GM19324 (cell line): Measurements from ENCODE around the gene SNAPC4.

ENCODE experiments used
- ATAC-seq: cut with Tn5 transposase; IDR thresholded peaks from one replicate; pipeline ENCODE4 v1.9.1; 2021; ENCODE audit warnings: mild to moderate bottlenecking, moderate library complexity; ENCODE audit not compliant: unreplicated experiment, low FRiP score

Gene SNAPC4

DNA sequence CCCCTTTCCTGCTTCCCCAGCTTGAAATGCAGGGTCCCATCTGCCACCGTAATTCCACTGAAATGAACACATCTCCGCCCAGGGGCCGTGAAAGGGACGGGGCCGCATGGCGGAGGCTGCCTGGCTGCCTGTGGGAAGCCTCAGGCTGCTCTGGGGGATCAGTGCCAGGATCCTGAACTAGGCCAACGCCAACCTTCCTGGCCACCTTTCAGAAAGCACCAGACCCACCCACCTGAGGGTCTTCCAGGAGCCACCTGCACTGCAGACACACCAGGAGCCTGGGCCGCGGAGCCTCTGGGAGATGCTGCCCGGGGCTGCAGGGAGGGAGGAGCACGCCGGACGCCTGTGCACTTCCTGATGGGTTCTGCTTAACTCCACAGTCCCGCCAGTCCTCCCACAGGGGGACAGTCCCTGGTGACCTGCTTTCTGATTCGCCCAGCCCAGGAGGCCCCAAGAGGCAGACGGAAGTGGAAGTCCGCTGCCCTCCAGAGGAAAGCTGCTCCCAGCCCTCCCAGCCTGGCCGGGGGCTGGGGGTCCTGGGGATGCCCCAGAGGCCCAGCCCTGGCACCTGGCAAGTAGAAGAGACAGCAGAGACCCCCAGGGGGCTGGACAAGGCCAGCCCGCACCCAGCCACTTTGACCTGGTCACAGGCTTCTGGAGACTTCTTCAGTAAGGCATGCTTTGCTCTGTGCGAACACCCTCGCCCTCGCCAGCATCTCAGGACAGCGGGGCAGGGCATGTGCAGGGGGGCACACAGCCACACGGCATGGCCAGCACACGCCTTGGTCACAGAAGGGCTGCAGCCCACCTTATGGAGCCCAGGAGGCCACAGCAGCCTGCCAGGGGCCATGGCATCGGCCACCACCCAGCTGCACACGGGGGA lies 26.4 kb downstream of the SNAPC4 start, which contains the start of gene CARD9:
TSS of gene CARD9 (minus strand) at position 370 of the 883 bp plus-strand sequence. CDS start 1,591 bp downstream, outside the sequence.
- ATAC-seq, result no peak

DNA sequence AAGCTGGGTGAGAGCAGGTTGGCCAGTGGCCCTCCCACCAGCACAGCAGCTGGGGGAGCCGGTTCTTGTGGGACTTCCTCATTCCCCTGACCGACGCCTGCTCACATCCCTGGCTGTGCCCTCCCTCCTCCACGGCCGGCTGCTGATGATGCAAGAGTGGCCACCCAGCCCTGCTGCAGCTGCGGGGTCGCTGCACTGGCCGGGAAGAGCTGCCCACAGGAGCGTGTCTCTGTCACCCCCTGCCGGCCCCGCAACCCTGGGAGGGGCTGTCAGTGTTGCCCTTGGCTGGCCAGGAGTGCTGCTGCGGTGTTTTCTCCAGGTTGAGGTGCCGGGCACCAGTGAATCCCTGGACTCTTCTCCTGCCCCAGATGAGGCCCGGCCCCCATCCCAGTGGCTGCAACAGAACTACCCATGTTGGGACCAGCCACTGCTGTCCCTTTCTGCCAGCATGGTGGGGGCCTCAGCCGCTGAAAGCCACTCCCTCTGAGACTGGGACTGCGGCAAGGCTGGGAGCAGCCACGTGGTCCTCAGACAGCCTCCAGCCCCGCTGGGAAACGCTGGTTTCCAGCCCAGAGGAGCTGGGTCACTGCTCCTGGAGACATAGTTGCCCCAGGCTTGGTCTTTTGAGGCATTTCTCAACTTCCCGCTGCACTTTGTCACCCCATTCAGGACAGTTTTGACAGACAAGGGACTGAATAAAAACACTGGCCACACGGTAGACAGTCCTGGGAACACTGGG lies 27.2 kb downstream of the SNAPC4 start:
- ATAC-seq, result no peak

DNA sequence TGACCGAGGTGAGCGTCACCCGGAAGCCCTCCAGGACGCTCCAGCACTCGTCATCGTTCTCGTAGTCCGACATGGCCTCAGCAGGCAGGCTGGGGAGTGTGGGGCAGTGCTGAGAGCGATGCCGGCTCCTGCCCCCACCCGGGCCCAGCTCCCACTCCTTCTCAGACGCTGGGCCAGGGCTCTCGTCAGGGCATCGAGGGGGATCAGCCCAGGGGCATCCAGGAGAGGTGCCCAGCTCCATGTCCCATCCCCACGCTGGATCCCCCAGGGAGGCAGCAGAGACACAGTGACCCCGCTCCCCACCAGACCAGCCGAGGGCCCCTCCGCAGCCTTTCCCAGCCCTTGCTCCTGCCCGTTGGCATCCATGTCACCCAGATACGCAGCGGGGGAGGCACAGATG lies 28.0 kb downstream of the SNAPC4 start:
- ATAC-seq, result no peak

DNA sequence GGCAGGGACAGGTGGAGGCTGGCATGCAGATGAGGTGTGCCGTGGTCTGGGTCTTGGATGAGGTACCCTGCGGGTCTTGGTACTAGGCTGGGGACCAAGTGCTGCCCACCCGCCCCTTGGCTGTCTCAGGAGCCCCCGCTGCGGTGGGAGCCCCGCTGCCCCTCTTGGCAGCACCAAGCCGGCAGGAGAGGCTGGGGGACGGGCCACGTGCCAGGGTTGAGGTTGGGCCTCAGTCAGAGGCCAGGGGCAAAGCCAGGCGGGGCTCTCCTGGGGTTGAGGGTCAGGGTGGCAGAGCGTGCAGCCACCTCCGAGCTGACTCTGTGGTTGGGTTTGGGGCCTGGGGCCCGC lies 28.5 kb downstream of the SNAPC4 start:
- no peak for ATAC-seq

DNA sequence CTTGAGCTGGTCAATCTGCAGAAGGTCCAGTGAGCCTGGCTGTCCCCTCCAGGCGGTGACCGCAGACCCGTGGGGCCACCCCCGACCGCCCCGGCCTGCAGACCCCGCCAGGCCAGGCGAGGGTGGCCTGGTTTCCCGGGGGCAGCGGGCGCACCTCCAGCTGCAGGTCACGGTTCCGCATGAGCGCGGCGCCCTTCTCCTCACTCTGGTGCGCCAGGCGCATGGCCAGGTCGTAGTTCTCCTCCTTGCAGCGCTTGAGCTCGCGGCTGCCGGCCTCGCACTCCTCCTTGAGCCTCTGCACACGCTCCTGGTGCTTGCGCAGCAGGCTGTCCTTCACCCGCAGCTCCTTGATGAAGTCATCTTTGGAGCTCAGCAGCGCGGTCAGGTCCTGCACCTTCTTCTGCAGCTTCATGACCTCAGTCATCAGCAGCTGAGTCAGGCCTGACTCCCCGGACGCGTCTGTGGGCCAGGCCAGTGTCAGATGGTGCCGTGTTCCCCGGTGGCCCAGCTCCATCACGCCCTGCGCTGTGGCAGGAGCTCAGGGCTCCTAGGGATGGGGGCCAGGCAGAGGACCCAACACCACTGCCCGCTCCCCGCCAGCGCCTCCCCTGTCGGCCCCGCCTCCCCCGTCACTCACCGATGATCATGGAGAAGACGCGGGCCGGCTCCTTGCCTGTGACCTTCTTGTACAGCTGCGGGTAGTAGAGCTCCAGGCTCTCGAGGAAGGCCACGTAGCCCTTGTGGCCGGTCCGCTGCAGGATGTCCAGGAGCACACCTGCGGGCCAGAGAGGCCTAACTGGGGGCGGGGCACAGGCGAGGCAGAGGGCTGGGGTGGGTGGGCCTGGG lies 29.1 kb downstream of the SNAPC4 start:
- ATAC-seq, result no peak

DNA sequence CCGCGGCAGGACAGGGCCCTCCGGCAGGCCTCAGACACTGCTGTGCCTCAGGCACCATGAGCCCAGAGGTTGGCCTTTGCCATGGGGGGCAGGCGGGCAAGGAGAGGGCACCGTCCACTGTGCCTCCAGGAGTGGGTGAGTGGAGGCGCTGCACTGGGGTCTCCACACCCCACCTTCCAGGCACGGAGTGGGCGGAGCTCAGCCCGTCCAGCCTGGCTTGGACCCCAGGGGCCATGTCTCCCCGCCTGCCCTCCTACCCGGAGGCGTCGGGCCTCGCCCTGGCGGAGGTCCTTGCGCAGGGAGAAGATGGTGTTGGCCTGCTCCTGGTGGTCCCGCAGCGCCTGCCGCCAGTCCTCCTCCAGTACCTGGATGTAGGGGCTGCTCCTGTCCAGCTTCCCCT lies 29.9 kb downstream of the SNAPC4 start:
- no peak for ATAC-seq

DNA sequence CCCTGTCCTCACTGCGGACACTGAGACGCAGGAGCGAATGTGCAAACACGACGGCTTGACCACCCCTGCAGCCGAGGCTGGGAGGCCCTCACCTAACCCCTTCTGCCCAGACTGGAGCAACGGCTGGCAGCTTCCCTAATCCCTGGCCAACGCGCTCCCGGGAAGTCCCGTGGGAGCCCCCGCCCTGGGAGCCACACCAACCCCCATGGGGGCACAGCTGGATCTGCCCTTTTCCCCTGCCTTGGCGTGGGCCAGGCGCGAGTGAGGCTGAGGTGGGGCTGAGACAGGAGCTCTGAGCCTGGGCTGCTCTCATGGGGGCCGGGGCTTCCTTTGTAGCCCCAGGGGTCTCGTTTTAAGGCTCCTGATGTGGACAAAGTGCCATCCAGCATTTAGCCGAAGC lies 31.8 kb downstream of the SNAPC4 start:
- ATAC-seq, result no peak

DNA sequence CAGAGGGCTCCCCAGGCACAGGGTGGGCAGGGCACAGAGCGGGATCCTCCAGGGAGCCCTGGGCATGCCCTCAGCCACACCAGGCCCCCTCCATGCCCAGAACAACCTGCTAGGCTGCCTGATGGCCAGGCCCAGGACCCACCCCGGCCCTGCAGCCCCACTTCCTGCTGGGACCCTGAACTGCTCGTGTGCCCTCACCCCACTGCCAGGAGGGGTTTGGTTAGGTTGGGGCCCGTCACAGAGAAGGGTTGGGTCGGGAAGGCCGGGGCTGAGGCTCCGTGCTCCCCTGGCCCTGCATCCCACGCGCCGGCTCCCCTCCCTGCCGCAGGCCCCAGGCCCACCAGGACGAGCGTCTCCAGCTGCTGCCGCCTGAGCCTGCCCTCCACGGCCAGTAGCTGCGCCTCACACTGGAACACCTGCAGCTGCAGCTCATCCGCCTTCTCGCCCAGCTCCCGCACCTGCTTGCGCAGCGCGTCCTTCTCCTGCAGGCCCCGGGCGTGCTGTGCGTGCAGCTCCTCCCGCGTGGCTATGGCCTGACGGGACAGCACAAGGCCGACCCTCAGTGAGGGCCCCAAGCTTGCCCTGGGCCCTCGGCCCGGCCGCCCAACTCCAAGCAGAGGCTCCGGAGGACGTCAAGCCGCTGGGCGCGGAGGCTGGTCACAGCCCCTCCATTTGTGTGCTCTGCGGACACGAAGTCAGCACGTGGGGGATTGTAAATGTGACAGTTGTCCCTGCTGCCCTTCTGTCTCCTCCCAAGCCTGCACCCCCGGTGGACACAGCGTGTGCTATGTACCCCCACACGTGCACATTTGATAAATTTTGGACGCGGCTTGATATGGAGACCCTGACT lies 32.4 kb downstream of the SNAPC4 start:
- no peak for ATAC-seq

DNA sequence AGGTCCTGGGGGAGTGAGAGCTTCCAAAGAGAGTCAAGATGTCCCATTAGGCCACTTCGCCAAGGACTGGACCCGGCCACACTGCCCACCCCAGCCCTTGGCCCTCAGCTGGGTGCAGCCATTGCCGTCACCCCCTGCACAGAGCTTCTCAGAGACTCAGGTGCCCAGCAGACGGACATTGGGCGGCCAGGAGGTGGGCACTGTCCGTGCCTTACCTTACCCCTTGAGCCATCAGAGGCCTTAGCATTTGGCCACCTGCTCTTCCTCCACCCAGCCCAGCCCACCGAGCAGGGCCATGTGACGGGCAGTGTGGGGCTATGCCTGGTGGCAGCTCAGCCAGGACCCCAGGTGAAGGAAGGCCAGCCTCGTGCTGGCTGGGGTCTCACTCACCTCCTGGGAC lies 33.1 kb downstream of the SNAPC4 start:
- ATAC-seq, result no peak

DNA sequence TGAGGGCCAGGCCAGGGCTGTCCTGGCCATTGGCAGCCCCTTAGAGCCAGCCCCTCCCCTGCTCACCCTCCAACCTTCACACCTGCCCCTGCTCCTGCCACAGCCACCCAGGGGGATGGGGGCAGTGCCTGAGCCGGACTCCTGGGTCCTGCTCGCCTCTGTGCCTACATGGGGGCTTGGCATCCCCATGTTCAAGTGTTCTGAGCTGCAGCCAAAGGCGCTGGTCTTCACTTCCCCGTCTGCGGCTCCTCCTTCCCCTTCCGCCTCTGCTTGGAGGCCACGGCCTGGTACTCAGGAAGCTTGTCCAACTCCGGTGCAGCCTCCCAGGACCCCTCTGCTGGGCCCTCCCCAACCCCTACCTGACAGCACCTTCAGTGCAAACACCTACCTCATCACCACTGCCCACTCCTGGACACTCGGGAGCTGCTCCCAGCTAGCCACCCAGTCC lies 34.2 kb downstream of the SNAPC4 start:
- no peak for ATAC-seq

DNA sequence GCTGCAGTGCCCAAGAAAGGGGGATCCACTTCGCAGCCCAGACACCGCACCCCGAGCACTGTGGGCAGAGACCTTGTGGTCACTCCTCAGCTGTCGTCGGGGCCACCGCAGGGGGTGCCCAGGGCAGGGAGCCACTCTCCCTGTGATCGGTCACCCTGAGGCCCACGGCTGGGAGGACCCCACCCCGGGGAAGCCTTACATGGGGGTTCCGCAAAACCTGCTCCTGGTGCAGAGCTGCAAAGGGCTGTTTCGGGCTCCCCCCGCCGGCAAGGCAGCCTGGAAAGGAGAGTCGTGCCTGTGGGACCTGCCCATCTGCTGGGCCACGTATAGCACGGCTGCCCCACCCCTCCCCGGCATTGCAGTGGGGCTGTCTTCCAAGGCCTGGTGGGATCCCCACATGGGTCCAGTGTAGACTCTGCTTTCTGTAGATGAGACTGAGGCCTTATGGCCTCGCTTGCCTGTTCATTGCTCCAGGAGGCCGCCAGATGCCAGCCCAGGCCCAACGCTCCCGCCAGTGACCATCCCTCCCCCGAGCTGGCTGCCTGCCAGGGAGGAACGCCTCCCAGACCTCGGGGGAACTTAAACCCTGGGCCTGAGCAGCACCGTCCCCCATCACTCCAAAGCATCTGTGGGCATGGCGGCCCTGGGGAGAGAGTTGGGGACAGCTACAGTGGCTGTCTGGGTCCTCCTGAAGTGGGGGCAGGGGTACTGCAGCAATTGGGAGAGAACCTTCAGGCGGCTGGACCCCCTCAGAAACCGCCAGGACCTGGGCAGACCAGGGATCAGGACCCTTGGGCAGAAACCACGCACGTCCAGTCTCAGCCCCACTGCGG lies 34.8 kb downstream of the SNAPC4 start:
- no peak for ATAC-seq

DNA sequence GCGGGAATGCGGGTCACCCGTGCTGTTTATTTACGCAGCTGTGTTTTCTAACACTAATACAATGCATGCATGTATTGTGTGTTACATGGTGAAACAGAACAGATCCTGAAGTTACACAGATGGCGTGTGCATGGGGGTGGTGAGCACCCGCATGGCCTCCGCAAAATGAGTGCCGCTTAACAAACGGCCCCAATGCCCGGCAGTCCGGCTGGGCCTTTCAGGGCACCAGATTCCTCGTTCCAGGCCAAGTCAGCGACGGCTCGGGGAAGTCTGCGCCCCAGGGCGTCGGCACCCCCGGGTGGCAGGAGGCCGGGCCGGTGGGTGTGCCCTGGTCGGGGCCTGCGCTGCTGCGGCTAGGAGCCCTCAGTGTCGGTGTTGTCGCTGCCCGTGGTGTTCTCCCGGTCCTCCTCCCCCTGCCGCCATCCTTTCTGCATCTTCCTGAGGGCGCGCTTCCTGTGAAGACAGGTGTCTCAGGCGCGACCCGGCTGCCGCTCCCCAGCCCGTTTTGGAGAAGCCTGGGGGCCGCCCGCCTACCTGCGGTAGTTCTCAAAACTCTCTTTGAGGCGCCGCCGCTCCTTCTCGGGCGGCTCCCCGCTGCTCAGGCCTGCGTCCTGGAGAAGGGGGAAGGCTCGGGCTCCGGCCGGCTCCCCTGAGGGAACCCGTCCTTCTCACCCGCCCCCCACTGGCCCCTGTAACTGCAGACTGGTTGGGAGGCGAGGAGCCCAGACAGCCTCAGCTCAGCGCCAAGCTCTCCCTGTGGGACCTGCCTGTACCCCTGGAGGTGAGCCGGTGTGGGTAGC lies 35.8 kb downstream of the SNAPC4 start:
- no peak for ATAC-seq

DNA sequence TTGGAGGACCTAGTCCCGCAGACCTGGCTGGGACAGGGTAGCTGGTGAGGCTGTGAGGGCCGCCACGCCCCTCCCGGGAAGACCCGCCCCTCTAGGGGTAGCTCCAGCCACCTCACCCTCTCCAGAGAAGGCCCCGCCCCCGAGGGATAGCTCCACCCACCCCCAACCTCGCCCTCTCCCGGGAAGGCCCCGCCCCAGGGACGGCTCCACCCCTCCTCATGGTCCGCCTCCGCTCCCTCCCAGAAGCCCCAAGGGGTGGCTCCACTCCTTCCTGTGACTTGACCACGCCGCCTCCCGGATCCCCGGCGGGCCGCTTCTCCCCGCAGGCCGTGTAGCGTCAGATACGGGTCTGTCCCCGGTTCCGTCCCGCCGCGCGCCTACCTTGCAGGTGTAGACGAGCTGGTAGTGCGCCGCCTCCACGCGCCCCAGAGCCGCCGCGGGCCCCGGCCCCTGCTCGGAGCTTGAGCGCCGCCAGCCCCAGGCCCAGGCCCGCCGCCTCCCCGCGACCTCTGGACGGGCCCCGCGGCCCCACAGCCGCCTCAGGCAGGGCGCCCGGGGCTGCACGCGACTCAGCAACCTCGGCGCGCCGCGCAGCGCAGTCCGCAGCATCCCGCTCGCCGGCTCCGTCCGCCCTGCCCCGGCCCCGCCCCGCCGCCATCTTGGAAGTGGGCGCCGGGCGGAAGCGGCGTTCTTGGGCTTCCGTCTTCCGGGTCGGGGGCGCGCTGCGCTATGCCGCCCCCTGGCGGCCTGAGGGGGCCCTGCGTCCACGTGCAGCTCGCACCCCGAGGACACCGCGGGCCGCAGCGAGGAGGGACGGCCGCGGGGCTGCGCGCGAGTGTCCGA lies 36.6 kb downstream of the SNAPC4 start, which contains the start of gene DNLZ:
TSS of gene DNLZ (minus strand) at position 639 of the 843 bp plus-strand sequence. CDS start at position 609, 30 bp downstream.
- ATAC-seq, result peak; percentile 81

DNA sequence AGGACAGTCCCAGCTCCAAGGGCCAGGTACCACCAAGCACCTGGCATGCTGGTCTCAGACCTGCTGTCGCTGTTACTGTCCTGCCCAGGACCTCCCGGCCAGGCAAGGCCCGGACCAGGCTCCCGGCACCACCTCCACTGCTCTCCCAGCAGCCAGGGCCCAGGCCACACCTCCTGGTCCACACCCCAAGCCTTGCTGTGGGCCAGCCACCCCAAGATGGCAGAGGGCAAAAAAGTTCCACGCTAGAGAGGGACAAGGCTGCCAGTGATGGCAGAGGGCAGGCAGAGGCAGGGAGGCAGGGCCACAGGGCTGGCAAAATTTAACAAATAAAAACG lies 37.6 kb downstream of the SNAPC4 start:
- no peak for ATAC-seq

DNA sequence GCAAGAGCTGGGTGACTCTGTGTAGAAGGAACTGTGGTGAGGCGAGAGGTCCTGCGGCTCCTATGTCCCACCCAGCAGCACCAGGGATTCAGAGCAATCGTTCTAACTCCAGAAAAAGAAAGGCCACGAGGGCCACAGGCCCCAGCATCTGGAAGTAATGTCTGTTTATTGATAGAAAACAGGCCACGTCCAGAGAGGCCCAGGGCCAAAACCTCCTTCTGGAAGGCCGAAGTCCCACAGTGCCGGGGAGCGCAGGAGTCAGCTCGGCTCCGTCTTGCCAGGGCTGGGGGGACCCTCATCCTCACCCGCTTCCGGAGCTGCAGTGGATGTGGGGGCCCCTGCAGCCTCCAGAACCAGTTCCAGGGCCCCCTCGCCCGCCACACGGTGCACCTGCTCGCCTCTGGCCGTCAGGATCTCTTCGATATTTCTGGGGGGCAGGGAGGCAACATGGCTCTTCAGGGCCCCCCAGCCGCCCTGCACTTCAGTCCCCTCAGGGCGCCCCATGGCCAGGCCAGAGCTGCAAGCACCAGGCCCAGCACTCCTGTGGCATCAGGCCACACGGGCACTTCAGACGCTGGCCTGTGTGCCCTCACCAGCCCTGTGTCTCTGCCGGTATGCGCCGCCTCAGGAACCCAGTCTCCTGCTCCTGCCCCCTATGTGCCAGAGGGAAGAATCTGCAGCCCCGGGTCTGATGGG lies 38.1 kb downstream of the SNAPC4 start:
- no peak for ATAC-seq

DNA sequence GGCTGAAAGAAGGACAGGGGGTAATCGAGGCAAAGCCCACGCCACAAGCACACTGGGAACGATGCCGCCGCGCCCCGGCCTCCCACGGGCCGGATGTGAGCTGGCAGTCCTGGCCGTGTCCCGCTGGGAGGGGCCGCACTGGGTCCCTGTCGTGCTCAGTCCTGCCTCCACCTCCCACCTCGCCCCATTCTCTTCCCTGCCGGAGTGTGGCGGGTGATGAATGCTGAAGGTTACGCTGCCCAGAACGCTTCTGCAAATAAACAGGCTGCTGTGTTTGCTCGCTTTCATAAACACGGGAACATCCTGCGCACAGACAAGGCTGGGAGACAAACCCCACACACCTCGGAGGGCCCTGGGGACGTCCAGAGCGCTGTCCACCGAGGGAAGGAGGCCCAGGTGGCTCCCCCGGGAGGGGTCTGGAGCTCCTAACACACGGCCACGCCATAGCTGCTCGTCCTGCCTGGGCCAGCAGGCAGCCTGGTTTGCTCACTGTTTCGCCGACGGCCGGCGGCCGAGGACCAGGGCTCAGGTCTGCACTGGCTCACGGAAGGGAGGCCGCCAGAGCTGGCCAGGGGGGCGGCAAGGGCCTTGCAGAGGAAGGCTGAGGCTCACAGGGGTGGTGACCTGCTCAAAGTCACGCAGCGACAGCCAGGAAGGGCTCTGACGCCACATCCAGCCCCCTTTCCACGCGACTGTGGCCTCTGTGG lies 38.8 kb downstream of the SNAPC4 start:
- no peak for ATAC-seq
